ENCODE data around the gene ZNF385A. TPM values are rescaled to one million over a fixed set of nuclear protein-coding genes. Genes with fewer than 3 reads are reported as not detected.

Gene ZNF385A
- total RNA-seq, 1 donor from 2014 or later = 7.1 TPM

DNA sequence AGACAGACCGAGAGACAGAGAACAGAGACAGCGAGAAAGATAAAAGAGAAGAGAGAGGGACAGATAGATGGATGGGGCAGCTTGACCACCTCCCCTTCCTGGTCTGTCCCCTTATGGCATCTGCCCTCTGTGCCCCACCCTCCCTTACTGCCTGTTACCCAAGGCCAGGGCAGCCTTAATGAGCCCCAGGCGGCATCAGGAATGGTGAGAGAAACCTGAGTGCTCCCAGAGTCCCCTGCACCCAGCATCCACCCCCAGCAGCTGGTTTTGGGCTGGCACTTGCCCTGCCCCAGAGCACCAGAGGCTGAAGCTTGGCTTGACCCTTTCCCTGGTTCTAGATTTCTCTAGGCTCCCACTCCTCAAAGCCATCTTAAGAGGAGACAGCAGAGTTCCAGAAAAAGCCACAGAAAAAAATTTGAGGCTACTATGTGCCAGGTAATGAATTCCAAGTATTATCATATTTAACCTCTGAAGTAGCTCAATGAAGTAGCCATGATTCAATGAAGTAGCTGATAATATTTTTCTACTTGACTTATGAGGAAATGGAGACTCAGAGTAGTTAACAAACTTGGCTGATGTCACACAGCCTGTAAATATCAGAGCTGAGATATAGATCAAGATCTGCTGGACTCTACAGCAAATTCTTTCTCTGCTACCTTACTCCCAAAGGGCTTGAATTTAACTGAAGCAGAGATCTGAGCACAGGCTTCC lies 2.0 kb upstream of the ZNF385A start:
- intact Hi-C loops (cut with micrococcal nuclease) = no loop called here
- Histone ChIP-seq H3K4me3 (no peak overlapping the region), H3K9me3 (replicated peaks) (no peaks in the 10 kb centered on the region), H3K4me1 (peaks cover 17% of the 10 kb centered on the region), H3K36me3 (no peaks in the 10 kb centered on the region), H3K27ac (replicated peaks) (peak overlapping the region; percentile 5), H3K27me3 (ENCODE audit: low read depth) (no peaks in the 10 kb centered on the region)
- no peak for TF ChIP-seq CTCF (IDR thresholded peaks at IDR 0.05; ENCODE audit: borderline replicate concordance)
- no peak for DNase-seq

DNA sequence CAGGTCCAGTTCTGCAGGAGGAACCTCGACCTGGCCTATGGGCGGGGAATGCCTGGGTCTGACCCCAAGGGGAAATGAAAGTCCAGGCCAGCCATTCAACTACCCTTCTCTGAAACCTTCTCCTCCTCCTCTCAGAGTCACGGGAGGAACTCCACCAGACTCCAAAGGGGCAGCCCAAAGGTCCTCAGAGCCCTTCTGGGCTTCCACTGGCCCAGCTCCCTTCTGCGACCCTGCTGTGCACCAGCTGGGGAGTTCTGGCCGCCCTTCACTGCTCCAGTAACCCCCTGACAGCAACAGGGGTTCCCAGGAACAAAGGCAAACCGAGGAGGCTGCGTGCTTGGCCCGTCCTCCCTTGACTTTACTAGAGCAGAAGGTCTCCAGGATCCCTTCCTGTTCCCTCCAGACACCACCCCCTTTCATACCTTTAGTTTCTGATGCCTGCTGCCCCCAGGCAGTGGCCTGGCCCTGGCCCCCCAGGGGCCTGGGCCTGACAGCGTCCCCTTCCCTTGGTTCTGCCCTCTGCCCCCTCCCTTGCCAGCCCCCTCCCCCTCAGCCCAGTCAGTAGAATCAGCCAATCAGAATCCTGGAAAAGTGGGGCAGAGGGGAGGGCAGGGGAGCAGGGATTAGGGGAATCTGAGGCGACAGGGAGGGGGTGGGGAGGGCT lies 850 bp upstream of the ZNF385A start:
- H3K36me3 ChIP-seq = no peaks in the 10 kb centered on the region
- H3K4me3 ChIP-seq = peak overlapping the region; percentile 30
- H3K9me3 ChIP-seq (replicated peaks) = no peaks in the 10 kb centered on the region
- peak overlapping the region; percentile 50 for H3K27ac ChIP-seq (replicated peaks)
- DNase-seq = peak; percentile 32
- H3K27me3 ChIP-seq (ENCODE audit: low read depth) = no peaks in the 10 kb centered on the region
- intact Hi-C loops (cut with micrococcal nuclease) = no loop called here
- no peak for TF ChIP-seq CTCF (IDR thresholded peaks at IDR 0.05; ENCODE audit: borderline replicate concordance)
- peaks cover 10% of the 10 kb centered on the region for H3K4me1 ChIP-seq

- intact Hi-C loops (cut with micrococcal nuclease) = no loop called here
- TF ChIP-seq CTCF (IDR thresholded peaks at IDR 0.05; ENCODE audit: borderline replicate concordance) = no peak
- Histone ChIP-seq H3K4me3 (no peak overlapping the region), H3K36me3 (no peaks in the 10 kb centered on the region), H3K27ac (replicated peaks) (no peak overlapping the region), H3K9me3 (replicated peaks) (no peaks in the 10 kb centered on the region), H3K4me1 (peaks cover 21% of the 10 kb centered on the region), H3K27me3 (ENCODE audit: low read depth) (no peaks in the 10 kb centered on the region)
- DNase-seq = no peak
These were observed 1.4 kb downstream of the ZNF385A start for GRCh38 chr12:54383041-54383609.

- no peak for DNase-seq
- TF ChIP-seq CTCF (IDR thresholded peaks at IDR 0.05; ENCODE audit: borderline replicate concordance) = no peak
- H3K4me3 ChIP-seq = no peak overlapping the region
- no peaks in the 10 kb centered on the region for H3K36me3 ChIP-seq
- intact Hi-C loops (cut with micrococcal nuclease) = no loop called here
- no peaks in the 10 kb centered on the region for H3K27me3 ChIP-seq (ENCODE audit: low read depth)
- H3K9me3 ChIP-seq (replicated peaks) = no peaks in the 10 kb centered on the region
- H3K27ac ChIP-seq (replicated peaks) = no peak overlapping the region
- H3K4me1 ChIP-seq = peaks cover 39% of the 10 kb centered on the region
These were observed 3.4 kb downstream of the ZNF385A start for GRCh38 chr12:54381136-54381535.

GRCh38 chr12:54379398-54380201 lies 4.9 kb downstream of the ZNF385A start:
- Histone ChIP-seq H3K27ac (replicated peaks) (peak overlapping the region; percentile 89), H3K36me3 (no peaks in the 10 kb centered on the region), H3K4me1 (peaks cover 44% of the 10 kb centered on the region), H3K9me3 (replicated peaks) (no peaks in the 10 kb centered on the region), H3K27me3 (ENCODE audit: low read depth) (no peaks in the 10 kb centered on the region), H3K4me3 (peak overlapping the region; percentile 65)
- DNase-seq = peak; percentile 92
- intact Hi-C loops (cut with micrococcal nuclease) = no loop called here
- no peak for TF ChIP-seq CTCF (IDR thresholded peaks at IDR 0.05; ENCODE audit: borderline replicate concordance)

All from left ventricle myocardium inferior (tissue), 1 donor.